Measurements from ENCODE around the gene REC114. TPM values are rescaled to one million over a fixed set of nuclear protein-coding genes. Genes with fewer than 3 reads are reported as not detected.
"Not testable (repeated sequence)": the region's sequence is repeated elsewhere in the genome, so short reads cannot be mapped to it uniquely, and the experiment has no call there.

Gene REC114
- total RNA-seq, 1 experiment from 2014 or later = not detected

DNA sequence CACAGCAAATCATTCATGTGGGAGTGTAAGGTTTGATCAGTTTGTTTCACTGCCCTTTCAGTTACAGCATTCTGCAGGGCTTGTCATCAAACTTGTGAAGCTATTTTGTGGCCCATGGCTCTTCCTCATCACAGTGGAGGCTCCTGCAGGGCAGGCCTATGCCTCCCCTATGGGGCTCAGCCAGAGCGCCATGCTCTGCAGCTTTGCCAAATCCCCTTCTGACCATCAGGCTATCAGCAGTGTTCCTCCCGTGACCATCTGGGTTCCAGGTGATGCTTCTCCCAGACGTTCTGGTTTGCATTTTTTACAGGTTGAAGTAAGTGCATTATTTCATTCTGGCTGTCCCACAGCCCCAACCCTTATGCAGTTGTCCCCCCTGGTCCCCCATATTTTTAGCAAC is 28.1 kb upstream of the REC114 start:
- POLR2A ChIA-PET = no interaction called here
- intact Hi-C loops (cut with micrococcal nuclease) = no loop called here
- no peak overlapping the region for H3K4me3 Mint-ChIP-seq (ENCODE audit: unreplicated experiment)
- no peak overlapping the region for H3K27ac Mint-ChIP-seq (ENCODE audit: low read depth, unreplicated experiment)
- no peak for DNase-seq (ENCODE audit: unreplicated experiment)
- no peaks in the 10 kb centered on the region for H3K9me3 Mint-ChIP-seq (ENCODE audit: unreplicated experiment)
- H3K4me1 Mint-ChIP-seq (ENCODE audit: insufficient read depth, unreplicated experiment) = no peaks in the 10 kb centered on the region
- H3K36me3 Mint-ChIP-seq (ENCODE audit: insufficient read depth, unreplicated experiment) = no peaks in the 10 kb centered on the region
- CTCF ChIA-PET = no interaction called here
- H3K27me3 Mint-ChIP-seq (ENCODE audit: insufficient read depth, unreplicated experiment) = peaks cover 48% of the 10 kb centered on the region
- BruUV-seq (replicated peaks) = no TSS peak
- TF ChIP-seq CTCF (IDR thresholded peaks at IDR 0.05; ENCODE audit: unreplicated experiment) = no peak

DNA sequence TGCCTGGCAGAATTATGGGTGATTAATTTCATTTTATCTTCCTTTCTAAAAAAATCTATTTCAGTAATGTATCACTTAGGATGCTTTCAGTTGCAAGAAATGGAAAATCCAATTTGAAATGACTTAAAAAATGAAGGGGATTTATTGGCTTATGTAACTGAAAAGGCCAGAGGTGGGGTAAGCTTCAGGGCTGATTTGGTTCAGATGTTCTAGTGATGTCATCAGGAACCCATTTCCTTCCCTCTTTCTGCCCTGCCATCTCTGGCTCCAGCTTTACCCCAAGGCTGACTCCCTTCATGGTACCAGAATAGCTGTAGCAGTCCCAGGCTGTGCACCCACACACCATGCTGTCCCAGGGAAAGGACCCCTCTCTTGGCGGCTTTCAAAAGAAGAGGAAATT is 18.5 kb upstream of the REC114 start:
- Mint-ChIP-seq H3K9me3 (ENCODE audit: unreplicated experiment) (no peaks in the 10 kb centered on the region), H3K27ac (ENCODE audit: low read depth, unreplicated experiment) (no peak overlapping the region), H3K4me3 (ENCODE audit: unreplicated experiment) (no peak overlapping the region), H3K4me1 (ENCODE audit: insufficient read depth, unreplicated experiment) (no peaks in the 10 kb centered on the region), H3K27me3 (ENCODE audit: insufficient read depth, unreplicated experiment) (peaks cover 72% of the 10 kb centered on the region), H3K36me3 (ENCODE audit: insufficient read depth, unreplicated experiment) (no peaks in the 10 kb centered on the region)
- no TSS peak for BruUV-seq (replicated peaks)
- intact Hi-C loops (cut with micrococcal nuclease) = no loop called here
- no peak for DNase-seq (ENCODE audit: unreplicated experiment)
- CTCF ChIA-PET = interaction anchor here (0.6 kb wide), 2 partner anchors 35 to 325 kb away, joined by 3 read pairs; no protein-coding TSS in a partner anchor
- POLR2A ChIA-PET = no interaction called here
- TF ChIP-seq CTCF (IDR thresholded peaks at IDR 0.05; ENCODE audit: unreplicated experiment) = no peak

- CTCF ChIA-PET = no interaction called here
- Mint-ChIP-seq H3K4me1 (ENCODE audit: insufficient read depth, unreplicated experiment) (no peaks in the 10 kb centered on the region), H3K36me3 (ENCODE audit: insufficient read depth, unreplicated experiment) (no peaks in the 10 kb centered on the region), H3K27me3 (ENCODE audit: insufficient read depth, unreplicated experiment) (peaks cover 82% of the 10 kb centered on the region), H3K9me3 (ENCODE audit: unreplicated experiment) (no peaks in the 10 kb centered on the region), H3K4me3 (ENCODE audit: unreplicated experiment) (no peak overlapping the region), H3K27ac (ENCODE audit: low read depth, unreplicated experiment) (no peak overlapping the region)
- no peak for TF ChIP-seq CTCF (IDR thresholded peaks at IDR 0.05; ENCODE audit: unreplicated experiment)
- intact Hi-C loops (cut with micrococcal nuclease) = no loop called here
- POLR2A ChIA-PET = no interaction called here
- DNase-seq (ENCODE audit: unreplicated experiment) = no peak
- BruUV-seq (replicated peaks) = no TSS peak
Observed at GRCh38 chr15:73425510-73425909, 17.5 kb upstream of the REC114 start.

DNA sequence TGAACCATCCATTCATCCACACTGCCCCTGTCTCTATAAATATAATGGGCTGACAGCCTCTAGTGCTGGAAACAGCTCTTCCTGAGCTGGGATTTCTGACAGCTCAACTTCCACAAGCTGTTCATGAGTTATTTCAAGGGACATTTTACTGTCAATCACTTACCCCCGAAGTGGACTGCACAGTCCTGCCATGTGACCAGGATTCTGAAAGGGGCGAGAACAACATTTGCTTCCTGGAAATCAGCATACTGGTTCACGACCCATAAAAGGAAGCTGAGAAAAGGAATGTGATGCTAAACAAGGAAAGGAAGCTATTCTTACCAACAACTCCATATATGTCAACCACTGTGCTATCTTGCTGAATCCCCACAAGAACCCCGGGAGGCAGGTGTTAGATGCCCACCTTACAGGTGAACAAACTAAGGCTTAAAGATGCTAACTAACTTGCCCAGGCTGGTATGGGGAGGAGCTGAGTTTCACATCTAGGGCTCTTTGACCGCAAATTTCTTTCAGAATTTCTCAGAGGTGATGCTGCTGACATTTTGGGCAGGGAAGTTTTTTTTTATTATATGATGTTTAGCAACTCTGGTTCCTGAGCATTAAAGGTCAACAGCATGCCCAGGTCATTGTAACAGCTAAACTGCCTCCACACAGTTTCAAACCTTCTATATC is 16.5 kb upstream of the REC114 start:
- H3K4me1 Mint-ChIP-seq (ENCODE audit: insufficient read depth, unreplicated experiment) = no peaks in the 10 kb centered on the region
- H3K36me3 Mint-ChIP-seq (ENCODE audit: insufficient read depth, unreplicated experiment) = no peaks in the 10 kb centered on the region
- no TSS peak for BruUV-seq (replicated peaks)
- ChIA-PET POLR2A (no interaction called here), CTCF (interaction anchor here (0.5 kb wide), 1 partner anchor 614 kb away, joined by 4 read pairs; no protein-coding TSS in a partner anchor)
- H3K9me3 Mint-ChIP-seq (ENCODE audit: unreplicated experiment) = no peaks in the 10 kb centered on the region
- DNase-seq (ENCODE audit: unreplicated experiment) = no peak
- H3K27me3 Mint-ChIP-seq (ENCODE audit: insufficient read depth, unreplicated experiment) = peaks cover 83% of the 10 kb centered on the region
- no peak overlapping the region for H3K4me3 Mint-ChIP-seq (ENCODE audit: unreplicated experiment)
- TF ChIP-seq CTCF (IDR thresholded peaks at IDR 0.05; ENCODE audit: unreplicated experiment) = no peak
- intact Hi-C loops (cut with micrococcal nuclease) = no loop called here
- H3K27ac Mint-ChIP-seq (ENCODE audit: low read depth, unreplicated experiment) = no peak overlapping the region

DNA sequence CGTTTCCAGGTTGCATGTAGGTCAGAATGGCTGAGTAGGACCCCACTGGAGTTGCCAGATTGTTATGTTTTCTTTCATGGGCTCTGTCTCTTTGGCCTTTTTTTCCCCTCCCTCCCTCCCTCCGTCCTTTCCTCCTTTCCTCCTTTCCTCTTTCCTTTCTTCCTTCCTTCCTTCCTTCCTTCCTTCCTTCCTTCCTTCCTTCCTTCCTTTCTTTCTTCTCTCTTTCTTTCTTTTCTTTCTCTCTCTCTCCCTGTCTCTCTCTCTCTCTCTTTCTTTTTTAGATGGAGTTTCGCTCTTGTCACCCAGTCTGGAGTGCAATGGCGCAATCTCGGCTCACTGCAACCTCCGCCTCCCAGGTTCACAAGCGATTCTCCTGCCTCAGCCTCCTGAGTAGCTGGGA is 11.6 kb upstream of the REC114 start:
- H3K4me1 Mint-ChIP-seq (ENCODE audit: insufficient read depth, unreplicated experiment); POLR2A ChIA-PET; CTCF ChIA-PET; BruUV-seq (replicated peaks); H3K27ac Mint-ChIP-seq (ENCODE audit: low read depth, unreplicated experiment); intact Hi-C loops (cut with micrococcal nuclease); H3K36me3 Mint-ChIP-seq (ENCODE audit: insufficient read depth, unreplicated experiment); DNase-seq (ENCODE audit: unreplicated experiment); H3K9me3 Mint-ChIP-seq (ENCODE audit: unreplicated experiment); H3K4me3 Mint-ChIP-seq (ENCODE audit: unreplicated experiment): not testable (repeated sequence)
- peaks cover 83% of the 10 kb centered on the region for H3K27me3 Mint-ChIP-seq (ENCODE audit: insufficient read depth, unreplicated experiment)
